HG03139 (cell line): ENCODE data around the gene PIK3R4.

ENCODE experiments used
- ATAC-seq: cut with Tn5 transposase; IDR thresholded peaks from one replicate; pipeline ENCODE4 v1.9.1; 2021; ENCODE audit not compliant: unreplicated experiment

The PIK3R4 gene

DNA sequence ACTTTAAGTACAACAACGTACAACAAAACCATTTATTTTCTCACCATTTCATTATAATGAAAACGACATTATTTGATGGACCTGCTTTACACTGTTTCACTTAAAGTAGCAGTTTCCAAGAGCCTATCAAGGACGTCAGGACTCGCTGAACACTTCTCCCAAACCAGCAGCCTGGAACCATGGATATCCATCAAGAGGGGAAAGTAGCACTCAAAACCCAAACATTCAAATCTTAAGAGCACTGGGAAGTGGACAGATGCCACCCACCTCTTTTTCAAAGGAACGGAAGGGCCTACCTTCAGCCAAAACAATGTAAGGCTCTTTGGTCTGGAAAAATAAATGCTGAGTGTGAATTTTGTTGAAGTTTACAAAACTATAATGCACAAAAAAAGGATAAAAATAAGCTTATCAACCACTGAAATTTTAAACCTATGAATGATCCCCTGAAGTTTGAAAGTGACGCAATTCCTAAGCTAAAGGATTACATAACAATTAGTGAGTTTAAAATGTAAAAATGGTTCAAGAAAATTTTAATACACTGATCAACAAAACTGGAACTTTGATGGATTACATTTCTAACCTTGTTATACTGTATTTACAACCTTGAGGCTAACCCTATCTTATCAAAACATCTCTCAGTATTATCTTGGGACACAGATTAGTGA is 4.6 kb downstream of the PIK3R4 start:
- no peak for ATAC-seq

DNA sequence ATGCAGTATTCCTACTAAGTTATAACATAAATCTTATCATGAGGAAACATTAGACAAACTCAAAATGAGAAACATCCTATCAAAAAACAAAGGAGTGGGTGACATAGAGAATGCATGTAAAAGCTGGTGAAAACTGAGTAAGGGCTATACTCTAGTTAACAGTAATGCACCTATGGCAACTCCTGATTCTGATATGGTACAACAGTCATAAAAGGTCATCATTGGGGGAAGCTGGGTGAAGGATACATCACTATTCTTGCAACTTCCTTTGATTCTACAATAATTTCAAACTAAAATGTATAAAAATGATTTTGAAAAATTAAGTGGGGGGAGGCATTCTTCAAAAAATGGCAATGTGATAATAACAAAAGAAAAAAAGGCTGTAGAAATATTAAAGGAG is 6.8 kb downstream of the PIK3R4 start:
- ATAC-seq: no peak

DNA sequence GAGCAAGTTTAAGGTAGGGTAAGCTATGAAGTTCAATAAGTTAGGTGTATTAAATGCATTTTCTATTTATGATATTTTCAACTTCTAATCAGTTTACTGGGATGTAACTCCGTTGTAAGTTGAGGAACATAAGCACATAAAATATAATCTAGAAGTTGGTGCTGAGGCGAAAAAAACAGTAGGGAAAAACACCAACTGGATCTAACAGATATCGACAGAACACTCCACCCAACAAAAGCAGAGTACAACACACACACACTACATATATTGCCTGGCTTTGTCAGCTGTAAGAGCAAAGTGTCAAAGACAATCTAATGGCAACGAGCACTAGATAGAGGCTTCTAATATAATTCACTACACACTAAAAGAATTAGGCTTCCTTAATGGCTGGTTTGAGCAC is 8.4 kb downstream of the PIK3R4 start:
- no peak for ATAC-seq

DNA sequence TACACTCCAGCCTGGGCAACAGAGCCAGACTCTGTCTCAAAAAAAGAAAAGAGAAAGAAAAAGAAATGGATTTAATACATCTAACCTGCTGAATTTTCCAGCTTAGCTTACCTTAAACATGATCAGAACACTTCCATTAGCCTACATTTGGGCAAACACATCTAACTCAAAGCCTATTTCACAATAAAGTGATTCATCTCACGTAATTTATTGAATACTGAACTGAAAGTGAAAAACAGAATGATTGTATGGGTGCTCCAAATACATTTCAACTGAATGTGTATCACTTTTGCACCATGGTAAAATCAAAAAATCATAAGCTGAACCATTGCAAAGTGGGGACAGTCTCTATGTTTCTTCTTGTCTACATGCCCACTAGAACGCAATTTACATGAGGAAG is 9.0 kb downstream of the PIK3R4 start:
- no peak for ATAC-seq

DNA sequence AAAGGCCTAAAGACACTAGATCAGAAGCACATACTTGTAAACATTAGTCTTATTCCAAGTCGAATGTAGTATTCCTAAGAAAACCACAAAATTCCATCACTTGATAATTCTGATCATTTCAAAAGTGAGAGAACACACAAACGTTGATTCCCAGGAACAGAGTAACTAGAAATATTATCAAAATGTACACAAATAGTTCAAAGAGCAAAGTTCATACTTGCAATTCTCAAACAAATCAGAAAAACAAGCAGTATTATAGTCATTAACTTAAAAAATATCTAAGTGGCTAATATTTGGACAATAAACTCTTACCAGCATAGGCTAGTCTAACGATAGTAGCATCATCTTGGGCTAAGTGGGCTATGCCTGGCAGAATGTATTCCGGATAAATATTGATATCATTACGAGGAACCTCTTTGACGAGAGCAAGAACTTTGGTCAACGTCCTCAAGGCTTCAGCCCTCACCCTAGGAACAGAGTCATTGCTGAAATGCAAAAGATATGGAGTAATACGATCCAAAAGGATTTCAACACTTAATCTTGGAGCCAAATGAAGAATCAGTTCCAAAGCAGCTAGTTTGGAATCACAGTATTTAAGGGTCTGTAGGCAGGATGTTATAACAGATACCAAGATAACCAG is 13.3 kb downstream of the PIK3R4 start:
- no peak for ATAC-seq

DNA sequence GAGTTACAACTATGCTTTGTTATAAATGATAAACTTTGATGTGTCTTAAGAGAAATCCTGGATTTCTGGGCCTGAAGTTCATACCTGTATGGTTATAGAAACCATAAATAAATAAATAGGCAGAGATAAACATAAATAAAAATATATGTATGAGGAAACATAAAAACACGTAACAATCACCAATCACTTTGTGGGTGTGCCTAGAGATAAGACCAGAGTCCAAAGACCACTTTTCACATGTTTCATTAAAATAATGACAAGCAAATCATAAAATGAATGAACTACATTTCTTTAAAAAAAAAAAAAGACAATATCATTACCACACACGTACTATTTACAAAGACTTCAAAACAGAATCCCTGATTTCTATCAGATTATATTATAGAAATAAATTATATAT is 14.1 kb downstream of the PIK3R4 start:
- no peak for ATAC-seq

DNA sequence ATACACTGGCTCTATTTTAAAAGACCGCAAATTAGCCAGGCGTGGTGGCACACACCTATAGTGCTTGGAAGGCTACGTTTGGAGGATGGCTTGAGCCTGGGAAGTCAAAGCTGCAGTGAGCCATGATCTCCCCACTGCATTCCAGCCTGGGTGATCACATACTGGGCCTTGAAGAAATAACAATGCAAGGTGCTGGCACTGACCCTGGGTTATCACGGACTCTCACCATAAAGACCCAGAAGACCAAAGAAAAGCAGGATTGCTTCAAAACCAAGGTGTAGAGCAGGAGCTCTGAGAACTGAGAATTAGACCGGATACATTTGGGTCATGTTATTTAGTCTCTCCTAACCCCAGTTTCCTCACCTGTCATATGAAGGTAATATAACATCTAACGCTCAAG is 14.8 kb downstream of the PIK3R4 start:
- no peak for ATAC-seq

DNA sequence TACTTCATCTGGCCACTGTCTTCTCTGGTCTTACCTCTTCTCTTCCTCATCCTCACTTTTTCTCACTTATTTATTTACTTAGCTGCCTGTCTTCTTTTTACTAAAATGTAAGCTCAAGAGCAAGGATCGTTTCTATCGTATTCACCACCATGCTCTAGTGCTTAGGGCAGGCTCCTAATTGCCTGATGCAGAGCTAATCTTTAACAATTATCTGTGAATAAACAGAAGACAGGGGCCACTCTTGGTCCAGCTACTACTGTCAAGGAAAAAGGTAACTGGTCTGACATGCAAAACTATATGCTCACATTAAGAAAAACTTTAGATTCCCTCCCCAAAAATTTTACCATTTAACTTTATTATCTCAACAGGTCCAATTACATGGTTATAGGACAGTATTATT is 17.5 kb downstream of the PIK3R4 start:
- ATAC-seq: no peak

DNA sequence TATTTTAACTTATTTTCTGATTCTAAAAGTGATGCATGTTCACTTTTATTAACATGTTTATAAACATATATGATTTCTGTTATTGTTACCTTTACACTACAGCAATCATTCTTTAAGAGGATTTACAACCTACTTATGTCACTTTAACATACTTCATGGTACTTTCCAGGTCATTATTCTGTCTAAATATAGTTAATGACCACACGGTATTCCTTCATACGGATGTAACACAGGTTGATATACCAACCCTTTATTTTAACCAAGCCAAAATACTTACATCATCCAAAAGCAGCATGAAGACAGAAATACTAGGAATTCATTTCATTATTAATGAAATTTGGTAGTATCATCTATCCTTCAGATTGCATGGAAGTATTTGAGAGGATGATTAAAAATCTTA is 18.6 kb downstream of the PIK3R4 start:
- no peak for ATAC-seq

DNA sequence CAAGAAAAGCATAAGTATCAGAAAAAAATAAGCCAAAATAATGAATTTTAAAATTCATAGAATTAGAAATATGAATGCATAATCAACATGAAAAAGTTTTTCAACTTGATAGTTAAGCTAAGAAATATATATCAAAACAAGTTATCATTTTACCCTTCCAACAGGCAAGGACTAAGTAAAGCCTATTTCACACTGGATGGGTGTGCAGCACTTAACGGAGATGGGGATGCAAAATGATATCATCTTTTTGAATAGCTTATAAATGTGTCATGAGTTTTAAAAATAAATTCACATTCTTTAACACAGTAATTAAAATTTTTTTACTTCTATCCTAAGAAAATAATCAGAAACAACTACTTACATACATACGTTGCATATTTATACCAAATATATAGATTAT is 20.9 kb downstream of the PIK3R4 start:
- ATAC-seq: no peak

DNA sequence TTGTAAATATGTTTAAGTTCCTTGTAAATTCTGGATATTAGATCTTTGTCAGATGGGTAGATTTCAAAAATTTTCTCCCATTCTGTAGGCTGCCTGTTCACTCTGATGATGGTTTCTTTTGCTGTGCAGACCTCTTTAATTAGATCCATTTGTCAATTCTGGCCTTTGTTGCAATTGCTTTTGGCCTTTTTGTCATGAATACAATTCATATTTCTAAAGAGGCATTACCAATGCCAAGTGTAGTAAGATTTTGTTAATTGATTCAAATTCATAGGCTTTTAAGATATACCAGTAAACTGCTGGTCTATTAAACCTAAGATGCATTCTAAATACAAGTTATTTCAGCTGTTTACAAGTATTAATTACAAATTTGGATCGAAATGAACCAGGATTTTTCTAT is 31.0 kb downstream of the PIK3R4 start:
- ATAC-seq: no peak

DNA sequence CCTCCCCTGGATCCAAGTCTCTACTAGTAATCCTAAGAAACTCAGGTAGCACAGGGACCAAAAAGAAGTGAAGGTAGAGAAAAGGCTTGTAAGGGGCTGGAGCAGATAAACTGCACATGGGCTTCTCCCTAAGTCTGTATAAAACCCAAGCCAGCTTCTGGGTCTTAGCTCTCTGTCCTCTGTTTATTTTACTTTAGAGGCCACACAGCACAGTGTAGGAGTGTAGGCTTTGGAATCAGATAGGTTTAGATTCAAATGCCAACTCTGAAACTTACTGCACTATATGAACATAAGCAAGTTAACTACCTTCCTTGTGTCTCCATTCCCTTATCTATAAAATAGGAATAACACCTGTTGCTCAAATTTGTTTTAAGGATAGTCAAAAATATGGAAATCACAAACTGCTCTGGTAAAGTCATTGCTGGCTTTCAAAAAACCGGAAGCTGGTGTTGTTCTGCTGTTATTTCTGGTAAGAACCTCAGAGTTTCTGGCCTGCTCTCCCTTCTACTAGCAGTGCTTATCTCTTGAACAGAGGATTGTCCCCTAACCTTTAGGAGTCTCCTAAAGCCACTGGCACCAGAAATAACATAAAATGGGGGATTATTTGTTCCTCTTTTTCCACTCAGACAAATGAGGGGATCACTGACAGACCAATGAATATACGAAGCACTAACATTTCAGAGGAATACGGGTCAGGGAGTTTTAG is 33.8 kb downstream of the PIK3R4 start:
- ATAC-seq: no peak

DNA sequence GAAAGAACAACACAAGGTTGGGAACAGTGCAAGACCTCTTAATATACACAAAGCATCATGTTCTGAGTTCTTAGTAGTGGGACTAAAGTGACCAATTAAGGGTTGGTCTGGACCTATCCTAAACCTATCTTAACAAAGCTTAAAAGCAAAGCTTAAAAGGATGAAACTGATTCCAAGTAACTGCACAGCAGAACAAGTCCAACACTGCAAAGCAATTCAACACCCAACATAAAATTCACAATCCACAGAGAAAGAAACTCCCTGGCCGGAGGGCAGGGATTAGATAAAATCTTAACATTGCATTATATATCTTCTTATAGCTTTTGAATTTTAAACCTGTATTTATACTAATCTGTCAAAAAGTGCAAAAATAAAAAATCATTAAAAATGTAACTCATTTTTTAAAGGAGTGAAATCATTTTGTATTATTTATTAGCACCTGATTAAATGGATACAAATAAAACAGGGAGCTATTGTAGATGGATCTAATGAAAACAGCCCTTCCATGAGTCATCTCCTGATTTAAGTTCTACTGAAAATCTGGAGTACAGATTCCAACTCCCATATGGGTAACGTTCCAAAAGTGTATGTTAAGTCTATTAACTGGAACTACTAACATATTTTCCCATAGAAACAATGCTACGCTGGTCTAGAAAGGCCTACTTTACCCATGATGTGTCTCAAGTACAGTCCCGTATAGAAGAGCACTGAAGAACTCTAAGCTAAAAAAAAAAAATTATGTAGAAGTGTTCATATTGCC is 34.9 kb downstream of the PIK3R4 start:
- no peak for ATAC-seq

DNA sequence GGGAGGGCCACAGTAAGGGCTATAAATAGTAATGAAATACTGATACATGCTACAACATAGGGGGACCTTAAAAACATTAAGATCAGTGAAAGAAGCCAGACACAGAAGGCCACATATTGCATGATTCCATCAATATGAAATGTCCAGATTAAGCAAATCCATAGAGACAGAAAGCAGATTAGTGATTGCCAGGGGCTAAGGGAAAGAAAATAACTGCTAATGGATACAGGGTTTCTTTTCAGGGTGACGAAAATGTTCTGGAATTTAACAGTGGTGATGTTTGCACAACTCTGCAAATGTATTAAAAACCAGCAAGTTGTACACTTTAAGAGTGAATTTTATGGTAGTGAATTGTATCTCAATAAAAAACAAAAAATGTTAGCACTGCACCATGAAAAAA is 37.0 kb downstream of the PIK3R4 start:
- no peak for ATAC-seq

DNA sequence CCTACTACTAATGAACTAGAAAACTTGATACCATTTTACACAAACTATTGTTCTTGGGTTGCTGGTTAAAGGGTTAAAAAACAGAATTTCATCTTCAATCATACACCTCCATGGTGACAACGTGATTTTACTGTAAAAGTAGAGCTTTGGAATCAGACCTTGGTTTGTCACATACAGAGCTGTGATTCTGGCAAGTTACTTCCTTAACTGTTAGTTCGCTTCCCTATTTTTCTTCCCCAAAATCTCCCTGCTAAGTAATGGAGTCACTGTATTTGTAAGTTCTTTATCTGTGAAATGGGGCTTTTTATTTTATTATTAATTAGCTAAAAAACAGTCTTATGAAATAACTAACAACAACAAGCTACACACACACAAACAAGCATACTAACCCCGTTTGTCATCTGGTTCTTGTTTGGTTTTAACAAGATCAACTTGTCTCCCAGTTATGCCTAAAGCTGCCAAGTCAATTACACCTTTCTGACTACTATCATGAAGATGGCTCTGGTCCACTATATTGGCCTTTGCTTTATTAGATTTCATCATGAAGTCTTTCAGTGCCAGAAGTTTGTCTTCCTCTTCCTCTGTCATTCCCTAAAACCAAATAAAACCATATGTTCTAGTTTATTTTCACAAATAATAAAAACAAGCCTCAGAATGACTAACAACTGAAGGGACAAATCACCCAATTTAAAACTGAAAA is 38.6 kb downstream of the PIK3R4 start:
- ATAC-seq: no peak

DNA sequence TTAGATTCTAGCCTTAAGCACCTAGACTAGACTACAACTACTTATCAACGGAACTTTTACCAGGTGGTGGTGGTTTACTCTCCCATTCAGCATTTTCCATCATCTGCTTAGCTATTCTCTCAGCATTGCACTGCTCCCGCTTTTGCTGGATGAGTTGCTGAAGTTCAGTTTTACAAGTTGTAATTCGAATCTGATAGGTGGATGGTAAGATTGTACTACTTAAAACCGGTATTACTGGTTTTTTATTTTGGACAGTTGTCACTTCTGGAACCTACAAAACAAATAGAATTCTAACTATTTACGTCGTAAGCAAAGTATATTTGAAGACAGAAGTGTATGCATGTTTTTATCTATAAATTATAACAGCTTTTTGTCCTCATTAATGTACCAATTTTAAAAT is 41.1 kb downstream of the PIK3R4 start:
- no peak for ATAC-seq

DNA sequence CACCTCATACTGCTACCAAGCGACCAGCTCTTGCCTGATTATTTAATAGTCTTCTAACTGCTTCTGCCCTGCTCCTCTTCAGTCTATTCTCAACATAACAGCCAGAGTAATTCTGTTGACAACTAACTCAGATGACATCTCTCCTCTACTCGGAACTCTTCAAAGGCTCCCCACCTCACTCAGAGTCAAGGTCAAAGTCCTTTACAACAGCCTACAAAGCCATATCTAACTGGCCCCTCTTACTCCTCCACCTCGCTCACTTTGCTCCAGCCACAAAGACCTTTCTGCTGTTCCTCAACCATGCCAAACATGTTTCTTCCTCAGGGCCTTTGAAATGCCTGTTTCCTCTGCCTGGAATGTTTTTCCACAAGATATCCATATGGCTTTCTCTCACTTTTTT is 43.6 kb downstream of the PIK3R4 start:
- ATAC-seq: no peak

DNA sequence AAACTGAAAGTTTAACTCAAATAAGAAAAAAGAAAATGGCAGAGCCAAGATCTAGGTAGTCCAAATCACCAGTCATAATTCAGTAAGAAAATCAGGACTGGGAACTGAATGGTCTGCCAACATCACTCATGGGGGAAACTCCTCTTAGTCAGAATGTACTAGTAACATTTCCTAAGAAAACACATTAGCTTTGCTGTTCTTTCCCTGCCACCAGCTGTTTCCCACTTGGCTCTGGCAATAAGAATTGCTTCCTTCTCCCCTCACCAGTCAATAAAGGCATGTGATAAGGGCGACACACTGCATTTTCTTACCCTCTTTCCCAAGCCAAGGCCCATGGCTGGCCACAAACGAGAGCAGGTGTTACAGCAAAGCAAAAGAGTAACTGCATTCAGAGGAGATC is 46.1 kb downstream of the PIK3R4 start:
- ATAC-seq: no peak

DNA sequence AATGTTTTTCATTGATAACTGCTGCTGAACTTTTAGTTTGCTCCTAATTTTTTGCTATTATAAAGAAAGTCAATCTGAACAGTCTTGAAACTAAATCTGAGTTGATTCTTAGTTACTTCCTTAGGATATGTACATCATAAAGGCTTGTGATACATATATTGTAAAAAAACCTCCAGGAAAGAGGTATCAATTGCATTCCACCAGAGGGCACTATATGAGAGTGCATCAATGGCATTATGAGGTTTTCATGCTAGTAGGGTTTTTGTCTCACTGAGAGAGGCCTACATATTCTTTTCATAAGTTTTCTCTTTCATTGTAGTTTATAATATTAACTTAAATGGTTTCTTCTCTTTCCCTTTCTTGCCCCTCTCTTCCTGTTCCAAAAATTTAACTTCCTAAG is 46.9 kb downstream of the PIK3R4 start:
- ATAC-seq: no peak

DNA sequence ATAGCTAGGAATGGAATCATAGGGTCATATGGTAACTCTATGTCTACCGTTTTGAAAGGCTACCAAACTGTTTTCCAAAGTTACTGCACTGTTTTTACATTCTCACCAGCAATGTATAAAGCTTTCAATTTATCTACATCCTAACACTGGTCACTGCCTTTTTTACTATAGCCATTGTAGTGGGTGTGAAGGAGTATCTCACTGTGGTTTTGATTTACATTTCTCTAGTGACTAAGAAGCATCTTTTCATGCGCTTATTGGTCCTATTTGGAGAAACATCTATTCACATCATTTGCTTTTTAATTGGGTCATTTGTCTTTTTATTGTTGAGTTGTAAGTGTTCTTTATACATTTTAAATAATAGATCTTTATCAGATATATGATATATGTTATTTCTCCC is 53.3 kb downstream of the PIK3R4 start:
- ATAC-seq: no peak

DNA sequence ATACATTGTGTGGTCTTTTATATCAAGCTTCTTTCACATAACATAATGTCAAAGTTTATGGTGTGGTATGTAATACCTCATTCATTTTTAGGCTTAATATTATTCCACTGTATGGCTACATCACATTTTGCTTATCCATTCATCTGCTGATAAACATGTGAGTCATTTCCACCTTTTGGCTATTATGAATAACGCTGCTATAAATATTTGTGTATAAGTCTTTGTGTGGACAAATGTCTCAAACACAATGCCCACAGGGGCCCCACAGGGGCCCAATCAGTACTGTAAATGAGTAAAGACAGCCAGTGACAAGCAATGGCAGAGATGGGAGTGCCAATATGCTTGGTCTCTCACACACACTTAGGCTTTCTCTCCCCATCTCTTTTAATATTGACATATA is 54.2 kb downstream of the PIK3R4 start:
- no peak for ATAC-seq
